ENCODE measurements around the gene BMERB1.

The BMERB1 gene

GRCh38 chr16:15607700-15608396 lies 173.5 kb downstream of the BMERB1 start:
- TF ChIP-seq GATA2 (IDR thresholded peaks at IDR 0.05; ENCODE audit: low read depth, low read length), result no peak
- no peak for TF ChIP-seq GATA3 (IDR thresholded peaks at IDR 0.05; ENCODE audit: low read depth, low read length)

- TF ChIP-seq GATA3 (IDR thresholded peaks at IDR 0.05; ENCODE audit: low read depth, low read length), result no peak
- TF ChIP-seq GATA2 (IDR thresholded peaks at IDR 0.05; ENCODE audit: low read depth, low read length), result no peak
Measured at GRCh38 chr16:15608398-15609285, 174.3 kb downstream of the BMERB1 start.

DNA sequence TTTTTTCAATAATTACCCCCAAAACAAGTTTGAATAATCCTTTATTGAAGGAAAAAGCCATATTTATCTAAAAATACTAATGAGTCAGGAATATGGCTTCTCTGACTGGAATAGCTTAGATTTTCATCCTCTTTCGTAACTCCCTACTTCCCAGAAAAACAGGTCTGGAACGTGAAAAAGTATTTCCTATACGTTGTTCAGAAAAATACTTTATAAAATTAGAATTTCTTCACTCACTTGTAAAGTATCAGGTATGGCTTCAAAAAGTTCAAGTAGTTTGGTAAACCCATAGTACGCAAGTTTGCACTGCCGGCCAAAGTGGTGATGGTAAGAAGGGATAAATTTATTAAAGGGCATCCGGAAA lies 174.9 kb downstream of the BMERB1 start:
- TF ChIP-seq GATA2 (IDR thresholded peaks at IDR 0.05; ENCODE audit: low read depth, low read length), result no peak
- TF ChIP-seq GATA3 (IDR thresholded peaks at IDR 0.05; ENCODE audit: low read depth, low read length), result no peak

DNA sequence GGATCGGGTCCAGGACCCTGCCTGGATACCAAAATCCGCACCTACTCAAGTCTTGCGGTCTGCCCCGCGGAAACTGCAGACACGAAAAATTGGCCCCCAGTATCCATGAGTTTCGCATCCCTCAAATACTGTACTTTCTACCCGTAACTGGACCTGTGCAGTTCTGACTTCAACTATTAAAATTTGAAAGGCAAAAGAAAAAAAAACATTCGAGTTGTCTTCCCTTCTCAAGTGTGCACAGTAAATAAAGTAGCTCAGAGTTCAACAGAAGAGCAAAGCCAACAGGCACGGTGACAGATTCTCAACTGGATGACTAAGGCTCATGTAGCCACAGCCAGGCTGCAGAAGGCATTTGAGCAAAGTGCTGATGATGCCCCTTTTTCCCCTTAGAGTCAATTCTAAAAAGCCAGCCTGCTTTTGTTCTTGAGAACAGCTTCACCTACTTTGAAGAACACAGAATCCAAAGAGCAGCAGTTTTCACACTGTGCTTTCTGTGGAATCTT lies 176.0 kb downstream of the BMERB1 start:
- TF ChIP-seq GATA3 (IDR thresholded peaks at IDR 0.05; ENCODE audit: low read depth, low read length) (no peak), GATA2 (IDR thresholded peaks at IDR 0.05; ENCODE audit: low read depth, low read length) (no peak)

DNA sequence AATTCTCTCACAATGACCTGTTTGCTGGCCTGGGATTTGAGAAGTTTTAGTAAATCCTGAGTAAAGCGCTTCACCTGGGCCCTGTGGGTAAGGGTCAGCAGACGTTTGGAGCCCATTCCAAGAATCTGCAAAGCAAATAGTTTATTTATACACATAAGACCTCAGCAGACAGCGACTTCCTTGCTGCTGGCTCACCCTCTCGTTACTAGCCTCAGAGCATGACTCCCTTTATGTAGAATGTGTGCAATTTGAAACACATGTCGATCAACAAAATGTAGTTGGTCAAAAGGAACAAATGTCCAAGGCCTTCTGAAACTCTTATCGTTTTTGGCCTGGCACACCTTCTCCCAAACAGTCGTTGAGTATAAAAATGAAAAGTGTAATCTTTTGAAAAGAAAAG lies 177.2 kb downstream of the BMERB1 start:
- TF ChIP-seq GATA3 (IDR thresholded peaks at IDR 0.05; ENCODE audit: low read depth, low read length), result no peak
- no peak for TF ChIP-seq GATA2 (IDR thresholded peaks at IDR 0.05; ENCODE audit: low read depth, low read length)

- no peak for TF ChIP-seq GATA2 (IDR thresholded peaks at IDR 0.05; ENCODE audit: low read depth, low read length)
- TF ChIP-seq GATA3 (IDR thresholded peaks at IDR 0.05; ENCODE audit: low read depth, low read length), result no peak
Measured at GRCh38 chr16:15613676-15614075, 179.3 kb downstream of the BMERB1 start.

- TF ChIP-seq GATA3 (IDR thresholded peaks at IDR 0.05; ENCODE audit: low read depth, low read length), result no peak
- TF ChIP-seq GATA2 (IDR thresholded peaks at IDR 0.05; ENCODE audit: low read depth, low read length), result no peak
Measured at GRCh38 chr16:15616012-15616411, 181.6 kb downstream of the BMERB1 start.

GRCh38 chr16:15616475-15617165 lies 182.2 kb downstream of the BMERB1 start:
- no peak for TF ChIP-seq GATA3 (IDR thresholded peaks at IDR 0.05; ENCODE audit: low read depth, low read length)
- TF ChIP-seq GATA2 (IDR thresholded peaks at IDR 0.05; ENCODE audit: low read depth, low read length), result no peak

DNA sequence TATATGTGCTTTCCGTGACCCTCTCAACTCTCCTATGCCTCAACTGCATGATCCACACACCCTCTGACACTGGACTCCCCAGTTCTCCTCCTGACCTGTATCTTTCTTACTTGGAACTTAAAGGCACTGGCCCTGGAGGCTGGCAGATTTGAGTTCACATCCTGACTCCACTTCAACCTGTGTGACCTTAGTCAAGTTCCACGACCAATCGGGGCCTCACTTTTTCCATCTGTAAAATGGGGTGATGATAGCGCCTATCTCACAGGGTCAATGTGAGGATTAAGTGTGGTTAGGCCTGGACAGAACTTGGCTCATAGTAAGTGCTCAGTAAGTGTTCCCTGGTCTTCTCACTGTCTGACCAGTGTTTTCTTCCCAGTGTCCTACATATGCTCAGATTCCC lies 183.5 kb downstream of the BMERB1 start:
- TF ChIP-seq GATA3 (IDR thresholded peaks at IDR 0.05; ENCODE audit: low read depth, low read length) (no peak), GATA2 (IDR thresholded peaks at IDR 0.05; ENCODE audit: low read depth, low read length) (no peak)

DNA sequence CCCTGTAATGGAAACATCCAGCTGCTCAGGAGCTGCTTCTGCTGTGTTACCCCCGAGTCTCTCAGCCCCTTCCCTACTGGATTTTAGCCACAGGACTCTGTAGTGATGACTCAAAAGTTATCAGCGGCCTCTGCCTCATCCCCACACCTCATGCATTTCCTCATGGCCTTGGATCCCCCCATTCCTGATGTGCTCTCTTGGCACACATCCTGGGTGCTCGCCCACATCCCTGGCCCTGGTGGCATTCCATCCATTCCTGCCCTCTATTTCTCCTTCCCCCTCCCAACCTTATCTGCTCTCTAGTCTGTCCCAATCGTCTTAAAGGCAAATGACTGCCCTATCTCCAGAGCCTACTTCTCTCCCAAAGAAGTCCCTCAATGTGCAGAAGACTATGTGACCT lies 184.0 kb downstream of the BMERB1 start:
- no peak for TF ChIP-seq GATA3 (IDR thresholded peaks at IDR 0.05; ENCODE audit: low read depth, low read length)
- TF ChIP-seq GATA2 (IDR thresholded peaks at IDR 0.05; ENCODE audit: low read depth, low read length), result no peak

- TF ChIP-seq GATA2 (IDR thresholded peaks at IDR 0.05; ENCODE audit: low read depth, low read length) (no peak), GATA3 (IDR thresholded peaks at IDR 0.05; ENCODE audit: low read depth, low read length) (no peak)
Measured at GRCh38 chr16:15620611-15621195, 186.3 kb downstream of the BMERB1 start.

- TF ChIP-seq GATA3 (IDR thresholded peaks at IDR 0.05; ENCODE audit: low read depth, low read length), result no peak
- TF ChIP-seq GATA2 (IDR thresholded peaks at IDR 0.05; ENCODE audit: low read depth, low read length), result no peak
Measured at GRCh38 chr16:15621456-15621855, 187.1 kb downstream of the BMERB1 start.

DNA sequence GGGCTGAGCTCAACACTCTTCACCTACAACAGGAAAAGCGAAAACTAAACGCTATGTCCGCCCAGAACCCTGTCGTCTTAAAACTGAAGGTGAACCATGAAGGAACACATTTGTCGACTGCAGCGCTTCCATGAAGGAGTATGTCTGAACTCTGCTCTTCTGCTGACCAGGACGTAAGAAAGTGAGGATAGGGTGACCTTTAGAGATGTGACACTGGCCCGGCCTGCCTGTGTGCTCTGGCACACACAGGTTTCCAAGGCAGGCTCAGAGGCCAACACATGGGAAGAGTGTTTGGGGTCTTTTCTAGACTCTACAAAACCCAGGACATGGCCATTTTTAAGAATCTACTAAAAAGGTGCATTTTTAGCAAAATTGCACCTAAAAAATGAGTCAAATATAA lies 187.5 kb downstream of the BMERB1 start:
- TF ChIP-seq GATA3 (IDR thresholded peaks at IDR 0.05; ENCODE audit: low read depth, low read length) (no peak), GATA2 (IDR thresholded peaks at IDR 0.05; ENCODE audit: low read depth, low read length) (no peak)

Measured in SH-SY5Y (cell line).